ENCODE data around the gene ARPP19. TPM values are rescaled to one million over a fixed set of nuclear protein-coding genes. Genes with fewer than 3 reads are reported as not detected.
"Not testable (repeated sequence)": the region's sequence is repeated elsewhere in the genome, so short reads cannot be mapped to it uniquely, and the experiment has no call there.

Gene ARPP19
- total and polyA plus RNA-seq, 2 experiments from 2014 or later: 68.9 to 89.1 TPM

GRCh38 chr15:52584414-52584813, 15.6 kb upstream of the ARPP19 start:
- WGBS, 2 experiments (ENCODE audit: low coverage in 1 of 2, low lambda C conversion rate in 2 of 2, missing lambda C conversion rate in 2 of 2): 93 to 94% methylated on average over 7 of the region's 7 CpGs
- Histone ChIP-seq H3K9me2 (ENCODE audit: insufficient read depth) (no peaks in the 10 kb centered on the region), H3K4me3 (no peak overlapping the region), H4K20me1 (ENCODE audit: insufficient read depth) (no peaks in the 10 kb centered on the region), H3K9me3 (ENCODE audit: low read depth) (no peaks in the 10 kb centered on the region), H3K27me3 (replicated peaks; ENCODE audit: insufficient read depth) (no peaks in the 10 kb centered on the region), H2AFZ (no peak overlapping the region), H3K9ac (no peak overlapping the region), H3K36me3 (ENCODE audit: low read depth) (peaks cover 22% of the 10 kb centered on the region), H3K4me2 (ENCODE audit: unreplicated experiment) (no peak overlapping the region), H3K27ac (no peak overlapping the region), H3K4me1 (ENCODE audit: insufficient read depth) (no peaks in the 10 kb centered on the region), H3F3A (ENCODE audit: insufficient read depth) (no peaks in the 10 kb centered on the region), H3K79me2 (ENCODE audit: insufficient read depth) (no peaks in the 10 kb centered on the region)
- DNase-seq: peak; percentile 36
- in situ Hi-C loops (cut with MboI): no loop called here
- TF ChIP-seq EZH2 (IDR thresholded peaks at IDR 0.05; ENCODE audit: insufficient read depth, poor library complexity, severe bottlenecking) (no peak), EZH2phosphoT487 (IDR thresholded peaks at IDR 0.05; ENCODE audit: insufficient read depth, low read depth) (no peak)

- H3K9ac ChIP-seq: no peak overlapping the region
- no peak overlapping the region for H3K4me2 ChIP-seq (ENCODE audit: unreplicated experiment)
- in situ Hi-C loops (cut with MboI): no loop called here
- H3K4me3 ChIP-seq: no peak overlapping the region
- WGBS, 2 experiments (ENCODE audit: low coverage in 1 of 2, low lambda C conversion rate in 2 of 2, missing lambda C conversion rate in 2 of 2): 80 to 82% methylated on average over 8 of the region's 8 CpGs
- TF ChIP-seq EZH2phosphoT487 (IDR thresholded peaks at IDR 0.05; ENCODE audit: insufficient read depth, low read depth) (no peak), EZH2 (IDR thresholded peaks at IDR 0.05; ENCODE audit: insufficient read depth, poor library complexity, severe bottlenecking) (no peak)
- H3K4me1 ChIP-seq (ENCODE audit: insufficient read depth): no peaks in the 10 kb centered on the region
- H3K9me3 ChIP-seq (ENCODE audit: low read depth): no peaks in the 10 kb centered on the region
- no peaks in the 10 kb centered on the region for H3F3A ChIP-seq (ENCODE audit: insufficient read depth)
- H4K20me1 ChIP-seq (ENCODE audit: insufficient read depth): no peaks in the 10 kb centered on the region
- H3K36me3 ChIP-seq (ENCODE audit: low read depth): peaks cover 12% of the 10 kb centered on the region
- H2AFZ ChIP-seq: no peak overlapping the region
- H3K27ac ChIP-seq: no peak overlapping the region
- no peaks in the 10 kb centered on the region for H3K79me2 ChIP-seq (ENCODE audit: insufficient read depth)
- no peak for DNase-seq
- H3K27me3 ChIP-seq (replicated peaks; ENCODE audit: insufficient read depth): no peaks in the 10 kb centered on the region
- H3K9me2 ChIP-seq (ENCODE audit: insufficient read depth): no peaks in the 10 kb centered on the region
These were observed 11.0 kb upstream of the ARPP19 start for GRCh38 chr15:52579852-52580251.

- TF ChIP-seq EZH2phosphoT487 (IDR thresholded peaks at IDR 0.05; ENCODE audit: insufficient read depth, low read depth): no peak
- Histone ChIP-seq H3K27me3 (replicated peaks; ENCODE audit: insufficient read depth) (no peaks in the 10 kb centered on the region), H3K36me3 (ENCODE audit: low read depth) (peaks cover under 1% of the 10 kb centered on the region; the same call in 1 of the 2 replicates), H3K4me2 (ENCODE audit: unreplicated experiment) (no peak overlapping the region), H3K4me3 (no peak overlapping the region), H3K27ac (no peak overlapping the region), H3K9me3 (ENCODE audit: low read depth) (no peaks in the 10 kb centered on the region), H3K79me2 (ENCODE audit: insufficient read depth) (no peaks in the 10 kb centered on the region), H2AFZ (no peak overlapping the region), H3F3A (ENCODE audit: insufficient read depth) (no peaks in the 10 kb centered on the region), H3K9ac (no peak overlapping the region), H3K4me1 (ENCODE audit: insufficient read depth) (no peaks in the 10 kb centered on the region), H3K9me2 (ENCODE audit: insufficient read depth) (no peaks in the 10 kb centered on the region), H4K20me1 (ENCODE audit: insufficient read depth) (no peaks in the 10 kb centered on the region)
- in situ Hi-C loops (cut with MboI): no loop called here
- 87 to 91% methylated on average over 2 of the region's 2 CpGs for WGBS, 2 experiments (ENCODE audit: low coverage in 1 of 2, low lambda C conversion rate in 2 of 2, missing lambda C conversion rate in 2 of 2)
- DNase-seq: no peak
These were observed 7.9 kb upstream of the ARPP19 start for GRCh38 chr15:52576692-52577091.

GRCh38 chr15:52575573-52575972, 6.7 kb upstream of the ARPP19 start:
- H3K79me2 ChIP-seq (ENCODE audit: insufficient read depth); in situ Hi-C loops (cut with MboI): not testable (repeated sequence)

GRCh38 chr15:52575072-52575471, 6.2 kb upstream of the ARPP19 start:
- H4K20me1 ChIP-seq (ENCODE audit: insufficient read depth): no peaks in the 10 kb centered on the region
- no peaks in the 10 kb centered on the region for H3K27me3 ChIP-seq (replicated peaks; ENCODE audit: insufficient read depth)
- no peak overlapping the region for H2AFZ ChIP-seq
- no peak overlapping the region for H3K27ac ChIP-seq
- no peaks in the 10 kb centered on the region for H3K79me2 ChIP-seq (ENCODE audit: insufficient read depth)
- H3K36me3 ChIP-seq (ENCODE audit: low read depth): no peaks in the 10 kb centered on the region
- H3K9me3 ChIP-seq (ENCODE audit: low read depth): no peaks in the 10 kb centered on the region
- H3K4me3 ChIP-seq: no peak overlapping the region
- no peak overlapping the region for H3K9ac ChIP-seq
- no peaks in the 10 kb centered on the region for H3F3A ChIP-seq (ENCODE audit: insufficient read depth)
- no peaks in the 10 kb centered on the region for H3K4me1 ChIP-seq (ENCODE audit: insufficient read depth)
- TF ChIP-seq EZH2 (IDR thresholded peaks at IDR 0.05; ENCODE audit: insufficient read depth, poor library complexity, severe bottlenecking) (no peak), EZH2phosphoT487 (IDR thresholded peaks at IDR 0.05; ENCODE audit: insufficient read depth, low read depth) (no peak)
- H3K9me2 ChIP-seq (ENCODE audit: insufficient read depth): no peaks in the 10 kb centered on the region
- no peak for DNase-seq
- no peak overlapping the region for H3K4me2 ChIP-seq (ENCODE audit: unreplicated experiment)
- in situ Hi-C loops (cut with MboI): no loop called here
- WGBS, 2 experiments (ENCODE audit: low coverage in 1 of 2, low lambda C conversion rate in 2 of 2, missing lambda C conversion rate in 2 of 2): 85 to 94% methylated on average over 2 of the region's 2 CpGs

More at GRCh38 chr15:52575573-52575972, 6.7 kb upstream of the ARPP19 start:
- not testable (repeated sequence) for H3K9me2 ChIP-seq (ENCODE audit: insufficient read depth); H2AFZ ChIP-seq; H3K27me3 ChIP-seq (replicated peaks; ENCODE audit: insufficient read depth); H3F3A ChIP-seq (ENCODE audit: insufficient read depth); H3K4me3 ChIP-seq; H3K9ac ChIP-seq; DNase-seq; H3K27ac ChIP-seq; H3K4me1 ChIP-seq (ENCODE audit: insufficient read depth); H3K4me2 ChIP-seq (ENCODE audit: unreplicated experiment); H4K20me1 ChIP-seq (ENCODE audit: insufficient read depth); H3K36me3 ChIP-seq (ENCODE audit: low read depth); H3K9me3 ChIP-seq (ENCODE audit: low read depth)
- WGBS, 2 experiments (ENCODE audit: low coverage in 1 of 2, low lambda C conversion rate in 2 of 2, missing lambda C conversion rate in 2 of 2): 82 to 86% methylated on average over 7 of the region's 7 CpGs

GRCh38 chr15:52574623-52575022, 5.8 kb upstream of the ARPP19 start:
- H3K9me3 ChIP-seq (ENCODE audit: low read depth); H3K4me1 ChIP-seq (ENCODE audit: insufficient read depth); H3K9ac ChIP-seq; DNase-seq; H3K4me2 ChIP-seq (ENCODE audit: unreplicated experiment); H3K79me2 ChIP-seq (ENCODE audit: insufficient read depth); in situ Hi-C loops (cut with MboI); H4K20me1 ChIP-seq (ENCODE audit: insufficient read depth); H3K4me3 ChIP-seq; H3K36me3 ChIP-seq (ENCODE audit: low read depth); H3K27ac ChIP-seq; H3K27me3 ChIP-seq (replicated peaks; ENCODE audit: insufficient read depth); H3K9me2 ChIP-seq (ENCODE audit: insufficient read depth); H2AFZ ChIP-seq; H3F3A ChIP-seq (ENCODE audit: insufficient read depth): not testable (repeated sequence)
- 90 to 100% methylated on average over 3 of the region's 3 CpGs for WGBS, 2 experiments (ENCODE audit: low coverage in 1 of 2, low lambda C conversion rate in 2 of 2, missing lambda C conversion rate in 2 of 2)

Data from GM23248 (cell line).